CD4-positive, alpha-beta memory T cell (primary cell): Measurements from ENCODE around the gene ACAN. TPM values are rescaled to one million over a fixed set of nuclear protein-coding genes. Genes with fewer than 3 reads are reported as not detected.

Source experiments
- CTCF ChIA-PET: fragments of 350-600 bp; sonication (Branson Sonifier 250); formaldehyde crosslinking; loops from one replicate; lab custom pipeline; 2021; ENCODE audit warnings: inconsistent platforms; ENCODE audit not compliant: partially characterized antibody; lab: Charles Lee
- POLR2A ChIA-PET: fragments of 350-600 bp; sonication (Branson Sonifier 250); formaldehyde crosslinking; loops from one replicate; lab custom pipeline; 2021; ENCODE audit not compliant: partially characterized antibody; lab: Charles Lee
- DNase-seq, 5 donors: peaks; one replicate each; pipeline versions ENCODE4 v3.0.0 to v3.0.0-alpha.2; 2020 to 2022; ENCODE audit warnings: mixed read lengths in 1 of 5
- H3K27ac ChIP-seq: one replicate; pipeline ENCODE4 v1.7.0; 2013; ENCODE audit warnings: low read depth, low read length
- H3K27me3 ChIP-seq: 2 replicates; pipeline ENCODE4 v1.7.0; 2013; ENCODE audit warnings: mild to moderate bottlenecking, low read length, moderate library complexity; ENCODE audit not compliant: insufficient read depth
- H3K36me3 ChIP-seq: 2 replicates; pipeline ENCODE4 v1.7.0; 2013; ENCODE audit warnings: mild to moderate bottlenecking, low read length, moderate library complexity; ENCODE audit not compliant: insufficient read depth
- H3K4me1 ChIP-seq: 2 replicates; pipeline ENCODE4 v1.7.0; 2013; ENCODE audit warnings: mild to moderate bottlenecking, low read length, moderate library complexity; ENCODE audit not compliant: insufficient read depth
- H3K4me3 ChIP-seq, 2 donors: one replicate each; pipeline ENCODE4 v1.7.0; 2013; ENCODE audit warnings: low read length in 2 of 2, mild to moderate bottlenecking in 1 of 2
- H3K9me3 ChIP-seq, 2 donors: one replicate each; pipeline ENCODE4 v1.7.0; 2013; ENCODE audit warnings: low read length in 2 of 2, control low read depth in 1 of 2; ENCODE audit not compliant: control insufficient read depth in 1 of 2
- H3K27ac Mint-ChIP-seq, 7 donors: one replicate each; pipeline ENCODE4 v1.8.0; 2020 to 2021; ENCODE audit warnings: mixed read lengths in 7 of 7, mild to moderate bottlenecking in 6 of 7, inconsistent platforms in 3 of 7, moderate library complexity in 3 of 7
- H3K27me3 Mint-ChIP-seq, 2 donors: one replicate each; pipeline ENCODE4 v1.8.0; 2020 to 2021; ENCODE audit warnings: mixed read lengths in 2 of 2
- H3K36me3 Mint-ChIP-seq, 2 donors: one replicate each; pipeline ENCODE4 v1.8.0; 2020 to 2021; ENCODE audit warnings: mixed read lengths in 2 of 2, inconsistent platforms in 1 of 2, mild to moderate bottlenecking in 1 of 2
- H3K4me1 Mint-ChIP-seq, 4 donors: one replicate each; pipeline ENCODE4 v1.8.0; 2020 to 2021; ENCODE audit warnings: mixed read lengths in 4 of 4, mild to moderate bottlenecking in 1 of 4
- H3K4me3 Mint-ChIP-seq, 8 donors: one replicate each; pipeline ENCODE4 v1.8.0; 2020 to 2021; ENCODE audit warnings: mixed read lengths in 8 of 8, mild to moderate bottlenecking in 7 of 8, moderate library complexity in 6 of 8, inconsistent platforms in 3 of 8
- H3K9me3 Mint-ChIP-seq, 8 donors: one replicate each; pipeline ENCODE4 v1.8.0; 2020 to 2021; ENCODE audit warnings: mixed read lengths in 8 of 8, mild to moderate bottlenecking in 5 of 8, inconsistent platforms in 3 of 8, moderate library complexity in 1 of 8
- intact Hi-C: fragments of 100-400 bp; cut with micrococcal nuclease; formaldehyde crosslinking; loops from one replicate; pipeline ENCODE4 v1.15.1; 2023
- polyA plus RNA-seq, 2 donors: library from polyadenylated mRNA; unstranded; fragments of 300-500 nt; fragmentation: Illumina TruSeq; gene quantifications; one replicate each; pipeline ENCODE4 v1.2.3, GENCODE V29; 2021
- total RNA-seq, 2 experiments: library from RNA; stranded (reverse); gene quantifications; one replicate each; pipeline ENCODE4 v1.2.3, GENCODE V29; 2021

ACAN gene
- total and polyA plus RNA-seq, 4 experiments from 2014 or later: 0.02 TPM; not detected in 3

GRCh38 chr15:88874684-88875083 lies 71.4 kb downstream of the ACAN start:
- H3K4me1 Mint-ChIP-seq: peaks cover 0 to 5% (median 0%) of the 10 kb centered on the region in 4 donors
- intact Hi-C loops: no loop called here
- Histone ChIP-seq H3K27ac (no peak overlapping the region), H3K9me3 (no peaks in the 10 kb centered on the region), H3K27me3 (no peaks in the 10 kb centered on the region), H3K4me1 (no peaks in the 10 kb centered on the region), H3K4me3 (no peak overlapping the region), H3K36me3 (peaks cover 20% of the 10 kb centered on the region)
- no peaks in the 10 kb centered on the region for H3K9me3 Mint-ChIP-seq
- DNase-seq: no peak
- no peak overlapping the region for H3K4me3 Mint-ChIP-seq
- ChIA-PET CTCF (no interaction called here), POLR2A (no interaction called here)
- H3K36me3 Mint-ChIP-seq: peaks cover 37 to 38% of the 10 kb centered on the region in 2 donors
- no peaks in the 10 kb centered on the region for H3K27me3 Mint-ChIP-seq
- peak overlapping the region in 1 of 7 donors; percentile 64 for H3K27ac Mint-ChIP-seq

- CTCF ChIA-PET: interaction anchor here (0.9 kb wide), 1 partner anchor 244 kb away, joined by 3 read pairs; no protein-coding TSS in a partner anchor
- intact Hi-C loops: no loop called here
- H3K36me3 Mint-ChIP-seq: peaks cover 50 to 54% of the 10 kb centered on the region in 2 donors
These were observed 73.3 kb downstream of the ACAN start for GRCh38 chr15:88876573-88876972.

GRCh38 chr15:88877415-88877814 lies 74.2 kb downstream of the ACAN start:
- H3K36me3 ChIP-seq: peaks cover 43% of the 10 kb centered on the region
- Mint-ChIP-seq H3K36me3 (peaks cover 58 to 59% of the 10 kb centered on the region in 2 donors), H3K4me3 (no peak overlapping the region), H3K27me3 (no peaks in the 10 kb centered on the region), H3K4me1 (peaks cover 0 to 4% (median 2%) of the 10 kb centered on the region in 4 donors), H3K9me3 (no peaks in the 10 kb centered on the region), H3K27ac (no peak overlapping the region)
- ChIA-PET POLR2A (no interaction called here), CTCF (no interaction called here)
- no peaks in the 10 kb centered on the region for H3K9me3 ChIP-seq
- H3K4me1 ChIP-seq: no peaks in the 10 kb centered on the region
- no peak overlapping the region for H3K4me3 ChIP-seq
- H3K27me3 ChIP-seq: no peaks in the 10 kb centered on the region
- no peak overlapping the region for H3K27ac ChIP-seq
- intact Hi-C loops: no loop called here
- DNase-seq: no peak

More at GRCh38 chr15:88876573-88876972, 73.3 kb downstream of the ACAN start:
- DNase-seq: no peak
- H3K4me1 Mint-ChIP-seq: peaks cover 0 to 5% (median 0%) of the 10 kb centered on the region in 4 donors
- H3K4me3 Mint-ChIP-seq: no peak overlapping the region
- H3K4me3 ChIP-seq: no peak overlapping the region
- POLR2A ChIA-PET: no interaction called here
- no peaks in the 10 kb centered on the region for H3K9me3 Mint-ChIP-seq
- H3K9me3 ChIP-seq: no peaks in the 10 kb centered on the region
- H3K27ac ChIP-seq: no peak overlapping the region
- peaks cover 36% of the 10 kb centered on the region for H3K36me3 ChIP-seq
- no peaks in the 10 kb centered on the region for H3K27me3 ChIP-seq
- no peaks in the 10 kb centered on the region for H3K4me1 ChIP-seq
- no peak overlapping the region for H3K27ac Mint-ChIP-seq
- no peaks in the 10 kb centered on the region for H3K27me3 Mint-ChIP-seq

- POLR2A ChIA-PET: no interaction called here
- CTCF ChIA-PET: interaction anchor here (0.8 to 1.6 kb wide), 4 partner anchors 253 to 386 kb away, joined by 3 to 9 read pairs (median 4); no protein-coding TSS in a partner anchor
- intact Hi-C loops: no loop called here
- Histone ChIP-seq H3K4me1 (no peaks in the 10 kb centered on the region), H3K36me3 (peaks cover 48% of the 10 kb centered on the region), H3K4me3 (no peak overlapping the region), H3K27me3 (no peaks in the 10 kb centered on the region), H3K27ac (no peak overlapping the region), H3K9me3 (no peaks in the 10 kb centered on the region)
- H3K4me1 Mint-ChIP-seq: peaks cover 0 to 4% (median 2%) of the 10 kb centered on the region in 4 donors
- H3K36me3 Mint-ChIP-seq: peaks cover 57 to 61% of the 10 kb centered on the region in 2 donors
- H3K27ac Mint-ChIP-seq: no peak overlapping the region
- no peaks in the 10 kb centered on the region for H3K9me3 Mint-ChIP-seq
- H3K4me3 Mint-ChIP-seq: no peak overlapping the region
- no peaks in the 10 kb centered on the region for H3K27me3 Mint-ChIP-seq
- no peak for DNase-seq
These were observed 74.7 kb downstream of the ACAN start for GRCh38 chr15:88877906-88878305.

- no peak overlapping the region for H3K27ac ChIP-seq
- Mint-ChIP-seq H3K27me3 (no peaks in the 10 kb centered on the region), H3K36me3 (peaks cover 62 to 69% of the 10 kb centered on the region in 2 donors), H3K27ac (peak overlapping the region in 1 of 7 donors; percentile 27), H3K4me3 (no peak overlapping the region), H3K9me3 (no peaks in the 10 kb centered on the region), H3K4me1 (peaks cover 0 to 4% (median 2%) of the 10 kb centered on the region in 4 donors)
- ChIA-PET POLR2A (no interaction called here), CTCF (interaction anchor here (0.6 to 1.6 kb wide), 9 partner anchors 13 to 386 kb away, joined by 3 to 9 read pairs (median 4); no protein-coding TSS in a partner anchor)
- H3K27me3 ChIP-seq: no peaks in the 10 kb centered on the region
- no peaks in the 10 kb centered on the region for H3K9me3 ChIP-seq
- intact Hi-C loops: no loop called here
- peaks cover 53% of the 10 kb centered on the region for H3K36me3 ChIP-seq
- no peaks in the 10 kb centered on the region for H3K4me1 ChIP-seq
- DNase-seq: peak in 2 of 5 donors; percentile 9 to 15
- H3K4me3 ChIP-seq: no peak overlapping the region
These were observed 75.5 kb downstream of the ACAN start for GRCh38 chr15:88878720-88879184.

GRCh38 chr15:88880944-88881740 lies 77.9 kb downstream of the ACAN start:
- Mint-ChIP-seq H3K27ac (no peak overlapping the region), H3K4me1 (peaks cover 0 to 10% (median 5%) of the 10 kb centered on the region in 4 donors), H3K36me3 (peaks cover 63 to 72% of the 10 kb centered on the region in 2 donors), H3K4me3 (peak overlapping the region in 1 of 8 donors; percentile 64), H3K9me3 (no peaks in the 10 kb centered on the region), H3K27me3 (no peaks in the 10 kb centered on the region)
- Histone ChIP-seq H3K4me1 (no peaks in the 10 kb centered on the region), H3K27ac (no peak overlapping the region), H3K9me3 (no peaks in the 10 kb centered on the region), H3K36me3 (peaks cover 57% of the 10 kb centered on the region), H3K4me3 (no peak overlapping the region), H3K27me3 (no peaks in the 10 kb centered on the region)
- ChIA-PET CTCF (interaction anchor here (0.9 to 1.7 kb wide), 6 partner anchors 11 to 297 kb away, joined by 3 to 9 read pairs (median 4); no protein-coding TSS in a partner anchor), POLR2A (no interaction called here)
- intact Hi-C loops: no loop called here
- no peak for DNase-seq

GRCh38 chr15:88881775-88882174 lies 78.5 kb downstream of the ACAN start:
- H3K9me3 ChIP-seq: no peaks in the 10 kb centered on the region
- H3K9me3 Mint-ChIP-seq: no peaks in the 10 kb centered on the region
- peaks cover 0 to 10% (median 4%) of the 10 kb centered on the region in 4 donors for H3K4me1 Mint-ChIP-seq
- H3K4me3 ChIP-seq: no peak overlapping the region
- no peaks in the 10 kb centered on the region for H3K27me3 ChIP-seq
- no peak for DNase-seq
- no peaks in the 10 kb centered on the region for H3K4me1 ChIP-seq
- no peak overlapping the region for H3K4me3 Mint-ChIP-seq
- H3K27ac ChIP-seq: no peak overlapping the region
- peaks cover 57% of the 10 kb centered on the region for H3K36me3 ChIP-seq
- ChIA-PET CTCF (interaction anchor here (1.6 to 1.7 kb wide), 2 partner anchors 23 to 296 kb away, joined by 5 to 6 read pairs; no protein-coding TSS in a partner anchor), POLR2A (no interaction called here)
- no peaks in the 10 kb centered on the region for H3K27me3 Mint-ChIP-seq
- intact Hi-C loops: no loop called here
- no peak overlapping the region for H3K27ac Mint-ChIP-seq
- H3K36me3 Mint-ChIP-seq: peaks cover 58 to 67% of the 10 kb centered on the region in 2 donors
